ENCODE measurements around the gene CDKAL1. TPM values are rescaled to one million over a fixed set of nuclear protein-coding genes. Genes with fewer than 3 reads are reported as not detected.
"Not testable (repeated sequence)": the region's sequence is repeated elsewhere in the genome, so short reads cannot be mapped to it uniquely, and the experiment has no call there.

CDKAL1 gene
- total RNA-seq, 1 experiment from 2014 or later = 13.8 TPM

GRCh38 chr6:20647585-20647984, 113.3 kb downstream of the CDKAL1 start:
- intact Hi-C loops (cut with micrococcal nuclease) = no loop called here
- Histone ChIP-seq H3K9me2 (replicated peaks; ENCODE audit: low read length) (no peaks in the 10 kb centered on the region), H3K36me3 (ENCODE audit: low read depth, low read length) (no peaks in the 10 kb centered on the region), H3K9me3 (ENCODE audit: low read length) (no peaks in the 10 kb centered on the region), H3K4me1 (ENCODE audit: insufficient read depth, low read length) (peaks cover 9% of the 10 kb centered on the region), H3K27ac (ENCODE audit: low read length) (no peak overlapping the region), H3K79me2 (ENCODE audit: low read length) (peaks cover 4% of the 10 kb centered on the region; the same call in 1 of the 2 replicates), H4K20me1 (ENCODE audit: low read length) (no peaks in the 10 kb centered on the region), H3K4me3 (ENCODE audit: low read length) (no peak overlapping the region), H2AFZ (ENCODE audit: low read length) (no peak overlapping the region), H3K27me3 (ENCODE audit: low read length) (no peaks in the 10 kb centered on the region), H3F3A (ENCODE audit: low read length, unreplicated experiment) (no peaks in the 10 kb centered on the region), H3K4me2 (ENCODE audit: low read length) (no peak overlapping the region), H3K9ac (ENCODE audit: low read length) (no peak overlapping the region)
- ChIA-PET POLR2A (ENCODE audit: unreplicated experiment) (no interaction called here), CTCF (no interaction called here)
- no peak; the same call in 1 of the 2 replicates for ATAC-seq
- no TSS peak for BruUV-seq (replicated peaks)
- DNase-seq = no peak
- TF ChIP-seq EZH2phosphoT487 (IDR thresholded peaks at IDR 0.05; ENCODE audit: borderline replicate concordance, low read length) (no peak), EZH2 (IDR thresholded peaks at IDR 0.05; ENCODE audit: low read length, unreplicated experiment) (no peak)
- TF ChIP-seq, protein P1, sequence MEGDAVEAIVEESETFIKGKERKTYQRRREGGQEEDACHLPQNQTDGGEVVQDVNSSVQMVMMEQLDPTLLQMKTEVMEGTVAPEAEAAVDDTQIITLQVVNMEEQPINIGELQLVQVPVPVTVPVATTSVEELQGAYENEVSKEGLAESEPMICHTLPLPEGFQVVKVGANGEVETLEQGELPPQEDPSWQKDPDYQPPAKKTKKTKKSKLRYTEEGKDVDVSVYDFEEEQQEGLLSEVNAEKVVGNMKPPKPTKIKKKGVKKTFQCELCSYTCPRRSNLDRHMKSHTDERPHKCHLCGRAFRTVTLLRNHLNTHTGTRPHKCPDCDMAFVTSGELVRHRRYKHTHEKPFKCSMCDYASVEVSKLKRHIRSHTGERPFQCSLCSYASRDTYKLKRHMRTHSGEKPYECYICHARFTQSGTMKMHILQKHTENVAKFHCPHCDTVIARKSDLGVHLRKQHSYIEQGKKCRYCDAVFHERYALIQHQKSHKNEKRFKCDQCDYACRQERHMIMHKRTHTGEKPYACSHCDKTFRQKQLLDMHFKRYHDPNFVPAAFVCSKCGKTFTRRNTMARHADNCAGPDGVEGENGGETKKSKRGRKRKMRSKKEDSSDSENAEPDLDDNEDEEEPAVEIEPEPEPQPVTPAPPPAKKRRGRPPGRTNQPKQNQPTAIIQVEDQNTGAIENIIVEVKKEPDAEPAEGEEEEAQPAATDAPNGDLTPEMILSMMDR (conservative IDR thresholded peaks at IDR 0.05; ENCODE audit: low read depth, low read length) = no peak

GRCh38 chr6:20649696-20650470, 115.6 kb downstream of the CDKAL1 start:
- H3K27ac ChIP-seq (ENCODE audit: low read length); H3K27me3 ChIP-seq (ENCODE audit: low read length); H3K9me2 ChIP-seq (replicated peaks; ENCODE audit: low read length); POLR2A ChIA-PET (ENCODE audit: unreplicated experiment); H4K20me1 ChIP-seq (ENCODE audit: low read length); H3F3A ChIP-seq (ENCODE audit: low read length, unreplicated experiment); H2AFZ ChIP-seq (ENCODE audit: low read length); CTCF ChIA-PET; H3K4me2 ChIP-seq (ENCODE audit: low read length); BruUV-seq (replicated peaks); H3K4me3 ChIP-seq (ENCODE audit: low read length); H3K9ac ChIP-seq (ENCODE audit: low read length); H3K36me3 ChIP-seq (ENCODE audit: low read depth, low read length); DNase-seq; H3K9me3 ChIP-seq (ENCODE audit: low read length); ATAC-seq: not testable (repeated sequence)
- intact Hi-C loops (cut with micrococcal nuclease) = loop anchor here (5.0 to 10.0 kb wide), 5 partner anchors 68 to 352 kb away; partner anchors contain the start of gene E2F3
- Histone ChIP-seq H3K4me1 (ENCODE audit: insufficient read depth, low read length) (peaks cover 20% of the 10 kb centered on the region), H3K79me2 (ENCODE audit: low read length) (peaks cover 14% of the 10 kb centered on the region)

DNA sequence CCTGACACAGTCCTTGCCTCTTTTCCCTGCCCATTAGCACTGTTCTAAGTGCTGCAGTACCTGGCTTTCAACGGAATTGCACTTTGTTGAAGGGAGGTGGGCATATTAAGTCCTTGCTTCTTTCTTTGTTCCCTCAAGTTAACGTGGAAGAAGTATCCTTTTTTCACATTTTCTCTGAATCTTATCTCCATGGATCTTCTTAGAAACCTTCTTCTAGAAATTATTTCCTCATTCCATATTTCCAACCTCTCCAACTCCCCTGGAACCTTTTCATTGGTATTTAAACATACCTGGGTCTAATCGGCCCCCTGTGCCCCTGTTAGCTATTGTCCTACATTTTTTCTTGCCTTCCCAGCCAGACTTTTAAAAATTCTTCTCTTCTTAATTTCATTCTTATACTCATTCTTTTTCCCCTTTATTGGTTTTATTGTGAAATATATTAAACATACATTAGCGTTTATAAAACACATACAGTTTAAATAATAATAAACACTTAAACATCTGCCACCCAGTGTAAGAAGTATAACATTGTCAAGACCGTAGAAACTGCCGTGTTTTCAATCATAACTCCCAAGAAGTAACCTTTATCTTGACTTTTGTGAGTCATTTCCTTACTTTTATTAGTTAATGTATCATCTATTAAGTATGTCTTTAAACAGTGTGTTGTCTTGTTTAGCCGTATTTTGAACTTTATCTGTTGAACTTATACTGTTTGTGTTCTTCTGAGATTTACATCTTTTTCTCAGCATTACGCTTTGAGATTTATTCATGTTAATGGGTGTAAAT, 118.2 kb downstream of the CDKAL1 start:
- Histone ChIP-seq H3K27me3 (ENCODE audit: low read length) (no peaks in the 10 kb centered on the region), H3F3A (ENCODE audit: low read length, unreplicated experiment) (peaks cover 5% of the 10 kb centered on the region), H3K9me2 (replicated peaks; ENCODE audit: low read length) (no peaks in the 10 kb centered on the region), H3K4me3 (ENCODE audit: low read length) (peak overlapping the region; percentile 59), H3K4me2 (ENCODE audit: low read length) (peak overlapping the region; percentile 81), H3K27ac (ENCODE audit: low read length) (peak overlapping the region; percentile 91), H2AFZ (ENCODE audit: low read length) (peak overlapping the region; percentile 32; the same call in 1 of the 2 replicates), H3K9me3 (ENCODE audit: low read length) (no peaks in the 10 kb centered on the region), H3K36me3 (ENCODE audit: low read depth, low read length) (no peaks in the 10 kb centered on the region), H3K4me1 (ENCODE audit: insufficient read depth, low read length) (peaks cover 31% of the 10 kb centered on the region), H3K79me2 (ENCODE audit: low read length) (peaks cover 32% of the 10 kb centered on the region), H4K20me1 (ENCODE audit: low read length) (no peaks in the 10 kb centered on the region), H3K9ac (ENCODE audit: low read length) (peak overlapping the region; percentile 55)
- ATAC-seq = peak; percentile 90
- BruUV-seq (replicated peaks) = no TSS peak
- peak; percentile 86 for DNase-seq
- POLR2A ChIA-PET (ENCODE audit: unreplicated experiment) = no interaction called here
- CTCF ChIA-PET = no interaction called here
- intact Hi-C loops (cut with micrococcal nuclease) = loop anchor here (5.0 to 10.0 kb wide), 5 partner anchors 70 to 350 kb away; partner anchors contain the start of gene E2F3
- TF ChIP-seq, protein P1 (conservative IDR thresholded peaks at IDR 0.05; ENCODE audit: low read depth, low read length) = no peak; the same call in 1 of the 2 replicates
- TF ChIP-seq EZH2phosphoT487 (IDR thresholded peaks at IDR 0.05; ENCODE audit: borderline replicate concordance, low read length) (no peak), EZH2 (IDR thresholded peaks at IDR 0.05; ENCODE audit: low read length, unreplicated experiment) (no peak)
